GM18520 (cell line): ENCODE results near the gene APBB2.
A peak's percentile ranks its signal among the peaks of the same experiment; 100 is the strongest.
"Not testable (repeated sequence)": the region's sequence is repeated elsewhere in the genome, so short reads cannot be mapped to it uniquely, and the experiment has no call there.

Source experiments
- ATAC-seq: cut with Tn5 transposase; IDR thresholded peaks from one replicate; pipeline ENCODE4 v1.9.1; 2021; ENCODE audit not compliant: unreplicated experiment

Gene APBB2

GRCh38 chr4:40916880-40917279, 297.5 kb downstream of the APBB2 start:
- ATAC-seq = peak; percentile 61

DNA sequence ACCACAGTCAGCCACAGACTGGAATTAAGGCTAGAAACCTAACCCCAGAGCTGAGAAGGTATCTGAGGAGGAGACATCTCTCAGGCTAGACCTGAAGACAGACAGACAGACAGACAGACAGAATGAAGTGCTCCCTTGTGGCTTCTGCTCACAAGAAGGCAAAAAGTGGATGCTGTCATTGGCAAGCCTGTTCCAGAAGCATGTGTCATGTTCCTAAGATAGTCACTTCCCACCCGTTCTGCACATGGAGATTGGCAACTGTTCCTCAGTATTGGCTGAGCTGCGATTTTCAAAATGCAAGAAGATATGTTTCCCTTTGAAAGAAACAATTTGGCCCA, 298.2 kb downstream of the APBB2 start:
- no peak for ATAC-seq

DNA sequence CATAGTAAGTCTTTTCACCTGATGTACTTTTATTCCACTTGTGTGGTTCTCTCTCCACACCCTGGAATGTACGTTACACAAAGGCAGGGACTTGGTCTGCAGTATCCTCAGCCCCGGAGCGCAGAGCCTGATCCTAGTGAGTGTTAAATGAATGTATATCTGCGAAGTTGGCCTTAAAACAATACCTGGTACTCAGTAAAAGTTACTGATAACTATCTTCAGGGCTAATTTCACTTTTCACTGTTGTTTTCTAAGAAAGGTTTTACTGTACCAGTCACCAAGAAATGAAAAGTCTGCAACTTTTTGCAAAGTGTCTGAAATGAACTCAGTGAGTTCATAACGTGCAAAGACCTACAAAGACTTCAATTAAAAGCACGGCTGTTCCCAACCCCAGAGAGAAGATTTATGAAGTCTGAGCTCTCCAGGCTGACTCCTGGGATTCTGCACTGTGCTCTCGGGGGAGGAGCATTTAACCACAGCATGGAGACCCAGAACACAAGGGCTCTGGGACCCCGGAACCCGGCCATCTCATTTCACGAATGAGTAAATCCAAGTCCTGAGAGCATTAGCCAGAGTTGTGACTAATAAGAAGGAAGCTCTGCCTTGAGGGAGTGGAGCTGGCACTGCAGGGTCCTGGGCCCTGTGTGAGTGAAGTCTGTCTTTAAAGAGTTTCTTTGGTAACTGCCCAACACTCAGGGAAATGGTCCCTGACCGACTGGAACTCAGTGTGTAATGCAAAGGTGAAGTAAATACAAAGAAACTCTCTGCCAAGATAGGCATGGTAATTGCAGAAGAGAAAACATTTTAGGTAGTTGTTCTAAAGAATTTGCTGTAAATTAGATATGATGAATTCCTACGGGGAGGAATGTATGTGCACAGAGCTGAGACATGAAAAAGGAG, 298.8 kb downstream of the APBB2 start:
- ATAC-seq = no peak

DNA sequence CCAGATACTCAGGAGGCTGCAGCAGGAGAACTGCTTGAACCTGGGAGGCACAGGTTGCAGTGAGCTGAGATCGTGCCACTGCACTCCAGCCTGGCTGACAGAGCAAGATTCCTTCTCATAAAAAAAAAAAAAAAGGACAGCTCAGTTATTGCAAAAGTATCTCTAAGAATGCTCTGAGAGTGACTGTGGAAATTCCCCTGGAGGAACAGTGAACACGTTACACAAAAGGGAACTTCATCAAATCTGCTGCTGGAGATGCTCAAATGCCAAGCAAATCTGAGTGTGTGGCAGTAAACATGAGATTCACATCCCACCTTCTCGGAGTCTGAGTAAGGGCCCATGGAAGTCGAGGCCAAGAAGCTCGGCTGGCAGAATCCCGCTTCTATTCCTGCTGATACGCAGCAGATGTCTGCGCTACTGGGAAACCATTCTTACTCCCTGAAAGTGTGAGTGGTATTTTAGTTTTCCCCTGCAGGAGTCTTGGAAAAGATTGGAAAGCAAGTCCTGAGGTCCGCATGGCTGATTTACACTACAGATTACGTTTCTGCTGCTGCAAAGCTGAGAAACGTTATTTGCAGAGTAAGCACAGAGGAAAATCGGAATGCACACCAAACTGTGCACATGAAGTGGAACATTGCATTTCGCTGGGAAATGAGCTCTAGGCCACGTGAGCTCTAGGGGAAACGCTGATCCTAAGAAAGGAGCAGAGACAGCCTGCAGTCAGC, 301.7 kb downstream of the APBB2 start:
- ATAC-seq = no peak

GRCh38 chr4:40910706-40911105, 303.6 kb downstream of the APBB2 start:
- no peak for ATAC-seq

- ATAC-seq = no peak
Measured at GRCh38 chr4:40909363-40909876, 304.9 kb downstream of the APBB2 start.

GRCh38 chr4:40908702-40909362, 305.5 kb downstream of the APBB2 start:
- no peak for ATAC-seq

GRCh38 chr4:40908297-40908696, 306.0 kb downstream of the APBB2 start:
- ATAC-seq = no peak

DNA sequence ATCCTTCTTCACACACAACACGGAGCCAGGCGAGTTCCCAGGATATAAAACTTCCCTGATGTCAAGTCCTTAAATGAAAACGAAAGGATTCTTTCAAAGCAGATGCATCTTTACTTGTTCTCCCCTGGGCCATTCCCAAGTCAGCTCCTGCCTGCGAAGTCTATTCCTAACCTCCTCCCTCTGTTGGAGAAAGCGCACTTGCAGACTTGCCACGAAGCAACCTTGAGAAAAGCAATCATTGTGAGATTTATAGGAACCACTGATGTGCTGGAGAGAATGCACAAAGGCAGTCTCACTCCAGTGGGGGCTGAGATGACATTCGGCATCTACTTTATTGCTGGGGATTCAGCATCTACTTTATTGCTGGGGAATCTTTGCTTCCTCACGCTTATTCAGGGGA, 308.9 kb downstream of the APBB2 start:
- ATAC-seq = no peak

DNA sequence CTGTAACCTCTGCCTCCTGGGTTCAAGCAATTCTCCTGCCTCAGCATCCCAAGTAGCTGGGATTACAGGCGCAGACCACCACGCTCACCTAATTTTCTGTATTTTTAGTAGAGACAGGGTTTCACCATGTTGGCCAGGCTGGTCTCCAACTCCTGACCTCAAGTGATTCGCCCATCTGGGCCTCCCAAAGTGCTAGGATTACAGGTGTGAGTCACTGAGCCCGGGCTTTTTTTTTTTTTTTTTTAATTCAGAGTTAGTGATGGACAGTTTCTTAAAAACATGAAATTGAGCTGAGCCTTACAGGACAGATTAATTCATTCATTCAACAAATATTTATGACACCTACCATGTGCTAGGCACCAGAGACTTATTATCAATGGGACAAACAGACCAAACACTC, 313.8 kb downstream of the APBB2 start:
- not testable (repeated sequence) for ATAC-seq

DNA sequence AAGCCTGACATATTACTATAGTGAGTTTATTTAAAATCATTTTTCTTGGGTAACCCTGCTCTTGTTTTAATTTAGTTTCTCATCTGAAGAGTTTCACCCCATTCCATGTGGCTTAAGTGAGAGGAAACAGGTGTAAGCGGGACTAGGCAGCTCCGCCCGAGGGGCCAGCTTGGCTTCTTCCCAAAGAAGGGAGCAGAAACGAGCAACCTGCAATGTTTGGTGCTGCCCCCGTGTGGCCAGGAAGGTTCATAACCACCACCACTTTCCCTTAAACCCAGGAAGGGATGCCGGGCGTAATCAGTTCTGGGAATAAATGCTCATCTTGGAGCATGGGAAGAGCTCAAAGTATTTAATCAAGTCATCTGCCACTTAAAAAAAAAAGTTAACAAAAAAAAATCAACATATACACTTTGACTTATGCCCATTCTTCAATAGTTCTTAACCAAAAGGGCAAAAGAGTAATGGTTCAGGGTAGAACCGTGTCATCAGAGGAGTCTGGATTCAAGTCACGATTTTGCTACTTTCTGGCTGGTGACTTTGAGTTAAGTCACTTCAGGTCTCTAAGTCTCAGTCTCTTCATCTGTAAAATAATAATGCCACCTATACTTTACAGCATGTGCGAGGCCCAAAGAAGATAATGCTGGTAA, 316.7 kb downstream of the APBB2 start:
- ATAC-seq = no peak

- ATAC-seq = no peak
Measured at GRCh38 chr4:40890764-40891163, 323.6 kb downstream of the APBB2 start.

DNA sequence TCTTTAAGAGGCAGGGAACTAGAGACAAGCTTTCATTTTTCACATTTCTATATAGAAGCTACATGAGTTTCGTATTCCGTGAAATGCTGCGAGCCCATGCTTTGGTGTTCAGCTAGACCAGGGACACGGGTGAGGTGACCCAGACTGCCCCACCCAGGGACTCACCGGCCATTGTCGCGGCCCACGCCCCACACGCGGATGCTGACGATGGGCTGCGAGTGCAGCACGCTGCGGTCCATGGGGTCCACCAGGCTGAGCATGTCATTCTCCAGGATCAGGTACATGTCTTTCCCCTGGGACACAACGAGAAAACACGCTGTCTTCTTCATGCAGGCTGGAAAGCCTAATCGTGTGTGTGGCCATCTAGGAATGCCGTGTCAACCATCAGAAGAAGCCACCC, 324.1 kb downstream of the APBB2 start:
- no peak for ATAC-seq

DNA sequence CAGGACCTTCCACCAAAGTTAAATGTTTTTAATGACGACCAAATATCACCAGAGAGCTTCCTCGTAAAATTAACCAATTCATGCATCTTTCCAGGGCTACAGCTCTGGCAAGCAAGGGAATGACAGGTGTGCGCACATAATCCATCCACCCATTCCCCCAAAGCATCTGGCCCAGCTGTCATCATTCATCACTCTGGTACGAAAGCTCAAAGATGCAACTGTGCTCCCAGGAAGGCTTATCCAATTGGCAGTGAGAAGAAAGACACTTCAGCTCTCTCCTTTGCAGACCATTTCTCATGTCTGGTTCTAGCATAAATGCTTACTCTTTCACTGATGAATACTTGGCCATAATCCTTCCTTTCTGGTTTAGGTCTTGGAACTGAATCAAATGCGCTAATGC, 325.4 kb downstream of the APBB2 start:
- no peak for ATAC-seq

DNA sequence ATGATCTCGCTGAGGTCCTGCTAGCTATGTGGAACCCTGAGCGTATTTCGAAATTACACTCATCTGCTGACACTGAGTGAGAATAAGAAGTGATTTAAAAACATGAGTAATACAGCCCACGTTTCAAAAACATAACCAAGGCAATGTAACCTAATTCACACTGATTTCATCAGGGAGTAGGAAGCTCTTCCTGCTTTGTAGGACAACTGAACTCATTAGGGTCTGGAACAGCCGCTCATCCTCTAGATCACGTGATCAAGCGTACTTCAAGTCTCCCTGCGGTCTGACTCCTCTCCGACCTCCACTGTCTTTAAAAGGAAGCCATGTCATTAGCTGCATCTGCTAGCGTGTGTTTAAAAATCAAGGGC, 326.6 kb downstream of the APBB2 start:
- ATAC-seq = no peak

- no peak for ATAC-seq
Measured at GRCh38 chr4:40886931-40887763, 327.2 kb downstream of the APBB2 start.

DNA sequence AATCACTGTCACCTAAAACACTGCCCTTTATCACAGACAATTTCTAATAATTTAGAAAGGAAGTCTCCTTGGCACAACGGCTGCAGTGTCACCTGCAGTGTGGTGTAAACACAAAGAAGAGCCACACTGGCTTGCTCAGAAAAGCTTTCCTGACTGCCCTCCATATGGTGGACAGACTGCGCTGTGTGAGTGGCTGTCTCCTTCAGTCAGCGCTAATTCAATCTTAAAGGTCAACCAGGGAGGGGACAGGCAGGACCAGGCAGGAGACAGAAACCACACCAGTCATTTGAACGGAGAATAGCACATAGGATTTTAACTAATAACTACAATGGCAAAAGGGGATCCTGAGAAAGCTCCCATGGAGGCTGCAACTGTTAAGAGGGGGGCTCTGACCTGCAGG, 332.5 kb downstream of the APBB2 start:
- no peak for ATAC-seq

DNA sequence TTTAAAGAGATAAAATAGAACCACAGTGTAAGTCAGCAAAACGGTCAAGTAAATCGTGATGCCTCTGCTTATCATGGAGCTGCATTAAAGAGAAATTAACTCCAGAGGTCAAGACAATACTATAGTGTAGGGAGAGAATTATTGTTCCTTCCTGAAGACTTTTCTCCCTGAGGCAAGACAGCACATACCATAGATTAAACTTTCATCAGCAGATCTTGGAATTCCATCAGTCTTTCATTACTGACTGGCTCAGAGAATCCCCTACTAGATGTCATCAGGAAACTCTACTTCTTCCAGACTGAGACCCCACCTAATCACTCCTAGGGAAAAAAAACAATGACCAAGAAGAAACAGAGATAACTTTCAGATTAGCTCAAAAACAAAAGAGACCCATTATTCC, 333.2 kb downstream of the APBB2 start:
- no peak for ATAC-seq

GRCh38 chr4:40878548-40879055, 335.7 kb downstream of the APBB2 start:
- ATAC-seq = no peak

DNA sequence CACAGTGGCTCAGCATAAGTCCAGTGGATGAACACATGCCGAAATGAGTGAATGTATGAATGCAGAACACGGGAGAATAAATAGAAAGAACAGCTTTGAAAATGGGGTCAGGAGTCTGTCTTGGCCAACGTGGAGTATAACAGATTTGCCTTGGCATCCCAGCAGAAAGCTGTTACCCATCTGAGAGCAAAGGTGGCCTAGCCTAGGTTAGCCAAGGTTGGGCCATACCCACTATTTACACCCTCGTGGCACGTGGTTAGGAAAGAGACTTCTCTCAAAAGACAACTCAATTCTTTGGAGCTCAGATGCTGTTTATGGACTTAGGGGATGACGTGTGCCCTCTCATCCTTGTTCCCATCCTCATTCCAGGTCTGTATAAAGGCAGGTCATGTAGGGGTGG, 337.3 kb downstream of the APBB2 start:
- ATAC-seq = no peak
